HuH-7.5 (cell line): ENCODE data around the gene PTPN7.
"Not testable (repeated sequence)": the region's sequence is repeated elsewhere in the genome, so short reads cannot be mapped to it uniquely, and the experiment has no call there.

Experiments
- DNase-seq: peaks from one replicate; pipeline ENCODE4 v3.0.0; 2011; ENCODE audit warnings: low spot score

PTPN7 gene

GRCh38 chr1:202152399-202152798 lies 8.0 kb downstream of the PTPN7 start:
- DNase-seq, result no peak

GRCh38 chr1:202151045-202151444 lies 9.4 kb downstream of the PTPN7 start:
- no peak for DNase-seq

- no peak for DNase-seq
These were observed 9.8 kb downstream of the PTPN7 start for GRCh38 chr1:202150602-202151001.

- no peak for DNase-seq
These were observed 10.2 kb downstream of the PTPN7 start for GRCh38 chr1:202150187-202150586.

GRCh38 chr1:202149566-202149965 lies 10.8 kb downstream of the PTPN7 start:
- no peak for DNase-seq

GRCh38 chr1:202148391-202148790 lies 12.0 kb downstream of the PTPN7 start:
- DNase-seq, result no peak

- DNase-seq, result no peak
These were observed 13.4 kb downstream of the PTPN7 start for GRCh38 chr1:202146993-202147392.

GRCh38 chr1:202146279-202146678 lies 14.1 kb downstream of the PTPN7 start:
- DNase-seq, result no peak

- not testable (repeated sequence) for DNase-seq
These were observed 14.7 kb downstream of the PTPN7 start for GRCh38 chr1:202145744-202146140.

- no peak for DNase-seq
These were observed 15.2 kb downstream of the PTPN7 start for GRCh38 chr1:202145068-202145743.

- DNase-seq, result peak; percentile 61
These were observed 15.9 kb downstream of the PTPN7 start, which contains the start of gene ARL8A for GRCh38 chr1:202144402-202145067. Gene ARL8A, minus strand, starts transcription at chr1:202144737. Its CDS starts 165 bp downstream, at chr1:202144572.

- DNase-seq, result peak; percentile 36
These were observed 16.5 kb downstream of the PTPN7 start for GRCh38 chr1:202143768-202144401.

GRCh38 chr1:202143011-202143767 lies 17.2 kb downstream of the PTPN7 start:
- peak; percentile 73 for DNase-seq

- DNase-seq, result not testable (repeated sequence)
These were observed 18.9 kb downstream of the PTPN7 start for GRCh38 chr1:202141468-202141867.

GRCh38 chr1:202140833-202141232 lies 19.6 kb downstream of the PTPN7 start:
- no peak for DNase-seq

GRCh38 chr1:202135221-202135721 lies 25.1 kb downstream of the PTPN7 start:
- peak; percentile 94 for DNase-seq

GRCh38 chr1:202134645-202135172 lies 25.7 kb downstream of the PTPN7 start:
- DNase-seq, result no peak

- DNase-seq, result no peak
These were observed 26.4 kb downstream of the PTPN7 start for GRCh38 chr1:202133989-202134388.

- no peak for DNase-seq
These were observed 26.9 kb downstream of the PTPN7 start for GRCh38 chr1:202133496-202133895.

- DNase-seq, result no peak
These were observed 27.4 kb downstream of the PTPN7 start for GRCh38 chr1:202133001-202133400.

- DNase-seq, result no peak
These were observed 28.2 kb downstream of the PTPN7 start for GRCh38 chr1:202131956-202132821.
